SU-DHL-6 (cell line): ENCODE measurements around the gene POC1A.

ENCODE experiments used
- H2AFZ ChIP-seq: fragments of 200-600 bp; sonication (generic); 2 replicates; pipeline ENCODE4 v1.6.1; 2014; ENCODE audit warnings: low read depth, mild to moderate bottlenecking, moderate library complexity, mixed read lengths, antibody characterized with exemption, low read length; ENCODE audit not compliant: severe bottlenecking
- H3F3A ChIP-seq: fragments of 200-600 bp; shearing (Covaris generic); 2 replicates; pipeline ENCODE4 v1.6.0; 2016; ENCODE audit warnings: antibody characterized with exemption, mild to moderate bottlenecking; ENCODE audit not compliant: insufficient read depth
- H3K27ac ChIP-seq: fragments of 200-600 bp; sonication (generic); 2 replicates; pipeline ENCODE4 v1.5.1; 2016; ENCODE audit warnings: low read depth, mild to moderate bottlenecking, low read length, moderate library complexity, mixed read lengths
- H3K27me3 ChIP-seq: fragments of 200-600 bp; sonication (generic), shearing (Covaris generic); 2 replicates; pipeline ENCODE4 v1.6.0; 2014; ENCODE audit warnings: mild to moderate bottlenecking, low read length
- H3K36me3 ChIP-seq: fragments of 200-600 bp; sonication (generic); 2 replicates; pipeline ENCODE4 v1.6.1; 2014; ENCODE audit warnings: mild to moderate bottlenecking, low read length, mixed read lengths
- H3K4me2 ChIP-seq: fragments of 300-600, 200-600 bp; shearing (Covaris generic), sonication (generic); 2 replicates; pipeline ENCODE4 v1.6.0; 2014; ENCODE audit warnings: low read length, low read depth, mild to moderate bottlenecking; ENCODE audit not compliant: poor library complexity, severe bottlenecking
- H3K4me3 ChIP-seq: fragments of 200-600 bp; sonication (generic); 2 replicates; pipeline ENCODE4 v1.5.1; 2014; ENCODE audit warnings: antibody characterized with exemption, low read length, mild to moderate bottlenecking, mixed read lengths; ENCODE audit not compliant: insufficient read depth, poor library complexity, severe bottlenecking
- H3K79me2 ChIP-seq: fragments of 200-600 bp; sonication (generic); 2 replicates; pipeline ENCODE4 v1.6.1; 2014; ENCODE audit warnings: mild to moderate bottlenecking, low read length, moderate library complexity; ENCODE audit not compliant: insufficient read depth
- H3K9ac ChIP-seq: fragments of 200-600 bp; sonication (generic); 2 replicates; pipeline ENCODE4 v1.7.0; 2014; ENCODE audit warnings: mild to moderate bottlenecking, low read length
- H3K9me2 ChIP-seq: fragments of 200-600 bp; sonication (generic); replicated peaks from 2 replicates; pipeline ENCODE4 v1.6.1; 2014; ENCODE audit warnings: low read length; ENCODE audit not compliant: insufficient read depth
- H3K9me3 ChIP-seq: fragments of 200-600 bp; sonication (generic); 2 replicates; pipeline ENCODE4 v1.6.1; 2014; ENCODE audit warnings: low read length, mixed read lengths; ENCODE audit not compliant: insufficient read depth
- H4K20me1 ChIP-seq: fragments of 200-600 bp; sonication (generic); 2 replicates; pipeline ENCODE4 v1.6.1; 2014; ENCODE audit warnings: low read depth, mild to moderate bottlenecking, antibody characterized with exemption, low read length, moderate library complexity, mixed read lengths
- EZH2phosphoT487 ChIP-seq: fragments of 200-600 bp; sonication (generic), shearing (Covaris generic); conservative IDR thresholded peaks from 2 replicates; pipeline ENCODE4 v1.6.1; 2018; ENCODE audit warnings: mild to moderate bottlenecking, antibody characterized with exemption, low read length, moderate library complexity, mixed read lengths
- TF ChIP-seq, protein P1 (sequence below): fragments of 200-600 bp; sonication (generic); IDR thresholded peaks from one replicate; pipeline ENCODE4 v1.5.1; 2017; ENCODE audit warnings: antibody characterized with exemption, mild to moderate bottlenecking, low read length, moderate library complexity; ENCODE audit not compliant: insufficient read depth, poor library complexity, severe bottlenecking

POC1A gene

GRCh38 chr3:52099001-52099401 is 55.2 kb downstream of the POC1A start:
- no peak for TF ChIP-seq EZH2phosphoT487
- TF ChIP-seq, protein P1, sequence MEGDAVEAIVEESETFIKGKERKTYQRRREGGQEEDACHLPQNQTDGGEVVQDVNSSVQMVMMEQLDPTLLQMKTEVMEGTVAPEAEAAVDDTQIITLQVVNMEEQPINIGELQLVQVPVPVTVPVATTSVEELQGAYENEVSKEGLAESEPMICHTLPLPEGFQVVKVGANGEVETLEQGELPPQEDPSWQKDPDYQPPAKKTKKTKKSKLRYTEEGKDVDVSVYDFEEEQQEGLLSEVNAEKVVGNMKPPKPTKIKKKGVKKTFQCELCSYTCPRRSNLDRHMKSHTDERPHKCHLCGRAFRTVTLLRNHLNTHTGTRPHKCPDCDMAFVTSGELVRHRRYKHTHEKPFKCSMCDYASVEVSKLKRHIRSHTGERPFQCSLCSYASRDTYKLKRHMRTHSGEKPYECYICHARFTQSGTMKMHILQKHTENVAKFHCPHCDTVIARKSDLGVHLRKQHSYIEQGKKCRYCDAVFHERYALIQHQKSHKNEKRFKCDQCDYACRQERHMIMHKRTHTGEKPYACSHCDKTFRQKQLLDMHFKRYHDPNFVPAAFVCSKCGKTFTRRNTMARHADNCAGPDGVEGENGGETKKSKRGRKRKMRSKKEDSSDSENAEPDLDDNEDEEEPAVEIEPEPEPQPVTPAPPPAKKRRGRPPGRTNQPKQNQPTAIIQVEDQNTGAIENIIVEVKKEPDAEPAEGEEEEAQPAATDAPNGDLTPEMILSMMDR: no peak
- Histone ChIP-seq H3K27me3 (no peaks in the 10 kb centered on the region), H3K36me3 (peaks cover 10% of the 10 kb centered on the region; the same call in 1 of the 2 replicates), H3K4me2 (no peak overlapping the region), H3K9me2 (no peaks in the 10 kb centered on the region), H2AFZ (no peak overlapping the region), H3F3A (no peaks in the 10 kb centered on the region), H3K4me3 (no peak overlapping the region), H3K79me2 (no peaks in the 10 kb centered on the region), H4K20me1 (no peaks in the 10 kb centered on the region), H3K9ac (no peak overlapping the region), H3K9me3 (no peaks in the 10 kb centered on the region), H3K27ac (no peak overlapping the region)

- Histone ChIP-seq H3K36me3 (peaks cover 10% of the 10 kb centered on the region; the same call in 1 of the 2 replicates), H3K27me3 (no peaks in the 10 kb centered on the region), H2AFZ (no peak overlapping the region), H3K27ac (no peak overlapping the region), H3K79me2 (no peaks in the 10 kb centered on the region), H4K20me1 (no peaks in the 10 kb centered on the region), H3K9ac (no peak overlapping the region), H3K4me3 (no peak overlapping the region), H3K9me2 (no peaks in the 10 kb centered on the region), H3K4me2 (no peak overlapping the region), H3K9me3 (no peaks in the 10 kb centered on the region), H3F3A (no peaks in the 10 kb centered on the region)
- TF ChIP-seq, protein P1: no peak
- TF ChIP-seq EZH2phosphoT487: no peak
Measured at GRCh38 chr3:52097851-52098507, 56.2 kb downstream of the POC1A start.

DNA sequence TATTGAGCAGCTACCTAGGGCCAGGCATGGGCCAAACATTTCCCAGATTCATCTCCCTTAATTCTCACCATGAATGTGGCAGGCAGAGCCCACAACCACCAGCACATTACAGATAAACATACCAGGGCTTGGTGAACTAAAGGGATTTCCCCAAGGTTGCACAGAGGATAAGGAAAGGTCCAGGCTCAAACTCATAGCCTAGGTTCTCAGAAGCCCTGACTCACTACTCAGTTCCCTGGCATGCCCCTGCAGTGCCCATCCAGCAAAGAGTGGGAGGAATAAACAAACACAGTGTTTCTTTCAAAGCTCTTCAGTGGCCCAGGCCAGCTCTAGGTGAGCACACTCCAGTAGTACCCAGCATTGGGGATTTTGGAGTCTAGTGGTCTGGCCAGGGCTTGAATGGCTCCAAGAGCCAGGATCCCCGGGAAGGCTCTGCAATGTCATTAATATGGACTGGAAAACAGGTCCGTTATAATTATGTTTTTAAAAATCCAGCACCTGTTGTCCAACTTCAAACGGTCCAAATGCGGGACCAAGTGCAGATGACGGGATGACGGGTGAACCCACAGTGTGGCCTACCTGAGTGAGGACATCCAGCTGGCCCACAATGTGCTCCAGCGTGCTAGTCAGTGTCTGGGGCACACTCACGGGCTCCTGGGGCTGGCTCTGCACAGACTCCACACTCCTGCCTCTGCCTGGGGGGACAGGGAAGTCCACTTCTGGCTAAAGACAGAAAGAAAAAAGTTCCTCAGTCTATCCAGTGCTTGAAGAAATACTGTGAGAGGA is 58.0 kb downstream of the POC1A start:
- Histone ChIP-seq H3K4me2 (no peak overlapping the region), H3K4me3 (no peak overlapping the region), H2AFZ (no peak overlapping the region), H3K36me3 (no peaks in the 10 kb centered on the region), H3K27ac (no peak overlapping the region), H4K20me1 (no peaks in the 10 kb centered on the region), H3F3A (no peaks in the 10 kb centered on the region), H3K79me2 (no peaks in the 10 kb centered on the region), H3K9ac (no peak overlapping the region), H3K27me3 (no peaks in the 10 kb centered on the region), H3K9me2 (no peaks in the 10 kb centered on the region), H3K9me3 (no peaks in the 10 kb centered on the region)
- no peak for TF ChIP-seq EZH2phosphoT487
- TF ChIP-seq, protein P1: no peak
